NCI-H345 (cell line): Measurements from ENCODE around the gene CIROP.

Source experiments
- DNase-seq: peaks from one replicate; lab custom pipeline; 2025; lab: John Stamatoyannopoulos, UW

CIROP gene

DNA sequence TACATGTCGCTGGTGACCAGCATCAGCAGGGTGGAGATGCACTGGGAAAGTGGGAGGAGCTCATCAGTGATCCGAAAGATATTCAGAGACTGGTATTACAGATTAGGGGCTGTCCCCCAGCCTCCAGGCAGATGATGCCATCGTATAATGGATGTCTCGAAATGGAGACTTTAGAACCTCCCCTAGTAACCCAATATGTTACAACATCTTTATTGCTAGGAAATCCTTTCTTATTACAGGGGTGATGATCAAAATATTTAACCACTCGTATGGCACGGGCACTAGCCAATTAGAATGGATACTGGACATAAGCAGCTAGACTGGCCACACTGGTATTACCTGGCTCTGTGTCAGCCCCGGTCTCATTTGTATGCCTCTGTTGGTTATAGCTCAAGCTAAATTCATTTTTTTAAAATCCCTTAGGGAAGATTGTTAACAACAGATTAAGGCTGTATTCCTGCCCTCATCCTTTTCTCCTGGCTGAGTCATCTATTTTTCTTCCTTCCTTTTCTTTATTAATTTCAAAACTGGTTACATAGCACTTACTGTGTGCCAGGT lies 25.0 kb upstream of the CIROP start:
- DNase-seq: no peak

DNA sequence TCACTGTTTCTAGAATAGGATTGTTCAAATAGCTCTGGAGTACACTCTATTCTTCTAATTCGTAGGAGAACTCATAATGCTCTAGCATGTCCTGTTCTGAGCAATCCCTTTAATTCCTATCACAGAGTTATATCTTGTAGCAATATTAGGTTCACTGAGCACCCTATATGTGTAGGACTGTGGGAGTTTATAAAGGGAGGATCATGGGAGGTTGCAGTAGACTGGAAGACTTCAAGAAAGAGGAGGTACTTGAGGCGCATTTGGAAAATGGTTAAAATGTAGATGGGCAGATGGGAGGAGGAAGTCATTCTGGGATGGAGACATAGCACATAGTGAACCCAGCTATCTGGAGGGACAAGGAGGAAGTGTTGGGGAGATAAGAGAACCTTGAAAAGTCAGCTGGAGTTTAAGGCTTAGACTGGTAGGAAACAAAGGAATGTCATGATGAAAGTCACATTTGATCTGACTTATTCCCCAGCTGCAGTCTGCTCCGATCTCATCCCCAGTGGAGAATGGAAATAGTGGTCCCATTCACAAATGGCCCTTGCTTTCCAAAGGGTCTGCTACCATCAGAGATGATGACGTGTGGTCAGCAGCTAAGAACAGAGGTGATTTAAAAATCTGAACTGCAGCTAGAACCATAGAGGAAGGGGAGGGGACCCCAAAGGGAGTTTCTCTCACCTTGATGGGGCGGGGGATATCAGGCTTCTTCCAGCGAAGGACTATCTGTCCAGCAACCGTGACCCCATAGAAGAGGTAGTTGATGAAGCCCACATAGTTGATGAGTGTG lies 24.4 kb upstream of the CIROP start:
- DNase-seq: no peak

DNA sequence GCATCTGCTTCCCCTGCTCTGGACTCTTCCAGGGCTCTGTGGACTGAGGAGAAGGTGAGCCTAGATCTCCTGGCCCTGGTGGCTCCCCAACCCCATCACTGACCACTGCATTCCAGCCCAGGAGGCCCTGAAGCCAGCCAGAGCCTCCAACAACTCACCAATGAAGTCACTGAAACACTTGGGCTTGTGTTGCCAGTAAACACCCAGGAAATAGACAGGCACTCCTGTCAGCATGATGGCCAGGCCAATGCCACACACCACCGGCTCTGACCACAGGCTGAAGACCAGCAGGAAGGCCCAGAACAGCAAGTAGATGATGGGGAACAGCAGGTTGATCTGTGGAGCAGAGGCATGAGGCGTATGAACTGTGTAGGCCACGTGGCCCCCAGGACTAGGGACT lies 23.1 kb upstream of the CIROP start:
- no peak for DNase-seq

DNA sequence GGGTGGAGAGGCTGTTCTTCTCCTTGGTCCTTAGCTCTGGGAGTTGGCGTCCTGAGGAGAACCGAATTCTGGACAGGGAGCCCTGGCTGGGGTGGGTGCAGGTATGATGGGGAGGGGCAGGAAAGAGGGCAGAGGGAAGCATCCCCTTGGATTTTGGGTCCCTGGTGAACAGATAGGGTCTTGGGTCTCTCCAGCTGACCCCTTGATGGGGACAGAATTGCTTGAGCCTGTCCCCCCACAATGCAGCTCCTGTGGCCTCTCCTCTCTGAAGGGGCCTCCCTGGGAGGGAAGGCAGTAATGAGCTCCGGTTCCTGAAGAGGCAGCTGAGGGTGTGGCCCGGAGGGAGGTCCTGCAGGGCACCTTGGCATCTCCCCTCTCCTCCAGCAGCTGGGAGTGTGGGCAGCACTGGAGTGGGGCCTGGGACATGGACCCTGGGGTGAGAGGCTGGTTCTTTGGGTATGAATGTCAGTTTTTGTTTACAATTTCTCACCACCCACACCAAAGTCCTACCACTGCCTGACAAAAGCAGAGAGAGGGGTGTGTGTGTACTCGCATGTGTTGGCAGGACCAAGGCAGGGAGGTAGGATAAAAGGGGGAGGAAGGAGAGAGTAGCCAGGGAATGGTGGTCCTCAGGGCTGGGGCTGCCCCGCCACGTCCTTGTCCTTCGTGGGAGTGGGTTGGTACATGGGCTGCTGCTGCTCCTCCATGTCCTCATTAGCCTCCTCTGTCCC lies 21.9 kb upstream of the CIROP start:
- DNase-seq: no peak

DNA sequence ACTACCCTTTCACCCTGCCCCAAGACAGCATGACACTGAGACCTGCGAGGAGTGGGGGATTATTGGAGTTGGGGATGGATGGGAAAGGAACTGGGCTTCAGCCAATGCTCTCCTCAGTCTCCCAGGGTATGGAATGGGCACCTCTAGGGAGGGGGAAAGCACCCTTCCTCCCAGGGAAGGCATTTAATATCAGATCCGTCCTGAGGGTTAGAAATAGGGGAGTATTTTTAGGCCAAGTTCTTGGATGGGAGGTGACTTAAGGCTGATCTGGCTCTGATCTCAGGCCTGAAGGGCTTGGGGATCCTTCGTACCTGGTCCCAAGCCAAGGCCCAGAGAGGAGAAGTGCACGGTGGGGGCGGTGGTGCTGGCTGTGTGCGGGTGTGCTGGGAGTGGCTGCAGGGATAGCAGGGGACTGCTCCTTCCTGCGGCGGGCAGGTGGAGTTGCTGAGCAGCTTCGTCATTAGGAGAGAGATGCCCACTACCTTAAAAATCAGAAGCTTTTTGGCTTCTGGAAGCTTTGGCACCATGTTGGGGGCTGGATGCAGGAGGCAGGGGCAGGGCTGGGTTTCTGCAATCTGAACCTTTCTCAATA lies 21.2 kb upstream of the CIROP start:
- no peak for DNase-seq

DNA sequence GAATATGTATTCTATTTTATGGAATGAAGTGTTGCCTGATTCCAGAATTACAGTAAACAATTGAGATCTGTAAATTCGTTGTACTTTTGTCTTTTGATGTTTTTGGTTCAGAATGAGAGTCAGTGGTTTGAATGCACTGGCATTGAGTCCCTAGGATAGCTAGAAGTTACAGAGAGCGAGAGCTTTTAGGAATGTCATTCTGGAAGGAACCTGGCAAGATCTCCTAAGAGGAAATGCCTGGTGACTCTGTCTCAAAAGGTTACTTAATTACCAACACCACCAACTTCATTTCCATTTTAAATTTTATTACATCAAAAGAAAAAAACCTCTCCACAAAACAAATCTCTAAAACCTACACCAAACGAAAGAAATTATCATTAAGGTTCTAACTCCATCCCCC lies 20.2 kb upstream of the CIROP start:
- DNase-seq: no peak

DNA sequence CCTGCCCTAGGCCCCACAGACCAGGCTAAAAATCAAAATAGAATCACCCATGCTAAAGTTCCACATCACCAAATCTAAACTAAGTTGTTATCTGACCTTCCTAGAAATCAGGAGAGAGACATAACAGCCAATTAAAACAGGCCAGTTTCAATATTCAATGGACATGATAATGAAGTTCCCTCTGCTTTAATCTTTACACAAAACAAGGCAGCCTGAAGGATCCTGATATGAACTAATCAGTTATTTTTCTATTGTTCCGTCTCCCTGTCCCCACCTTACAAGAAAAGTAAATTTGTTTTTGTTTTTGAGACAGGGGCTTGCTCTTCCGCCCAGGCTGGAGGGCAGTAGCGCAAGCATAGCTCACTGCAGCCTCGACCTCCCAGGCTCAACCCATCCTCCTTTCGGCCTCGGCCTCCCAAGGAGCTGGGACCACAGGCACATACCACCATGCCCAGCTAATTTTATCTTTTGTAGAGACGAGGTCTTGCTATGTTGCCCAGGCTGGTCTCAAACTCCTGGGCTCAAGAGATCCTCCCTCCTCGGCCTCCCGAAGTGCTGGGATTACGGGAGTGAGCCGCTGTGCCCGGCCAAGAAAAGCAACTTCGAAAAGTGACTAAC lies 19.7 kb upstream of the CIROP start:
- DNase-seq: no peak

DNA sequence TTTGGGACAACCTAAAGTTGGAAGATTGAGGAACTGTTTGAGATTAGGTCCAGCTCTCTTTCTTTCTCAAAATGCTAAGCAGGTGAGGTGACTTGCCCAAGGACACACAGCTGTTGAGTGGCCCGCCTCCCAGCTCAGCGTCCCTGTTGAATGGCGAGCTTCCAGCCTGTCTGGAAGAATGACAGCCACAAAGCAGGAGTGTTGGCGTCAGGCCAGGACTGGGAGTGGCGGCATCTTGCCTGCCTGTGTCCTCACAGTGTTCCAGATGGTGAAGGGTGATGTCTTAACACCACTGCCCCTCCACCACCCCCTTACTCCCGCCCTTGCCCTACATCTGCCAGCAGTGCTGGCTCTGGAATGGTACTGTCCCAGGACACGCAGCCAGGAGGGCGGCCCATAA lies 18.6 kb upstream of the CIROP start:
- peak; percentile 41 for DNase-seq

DNA sequence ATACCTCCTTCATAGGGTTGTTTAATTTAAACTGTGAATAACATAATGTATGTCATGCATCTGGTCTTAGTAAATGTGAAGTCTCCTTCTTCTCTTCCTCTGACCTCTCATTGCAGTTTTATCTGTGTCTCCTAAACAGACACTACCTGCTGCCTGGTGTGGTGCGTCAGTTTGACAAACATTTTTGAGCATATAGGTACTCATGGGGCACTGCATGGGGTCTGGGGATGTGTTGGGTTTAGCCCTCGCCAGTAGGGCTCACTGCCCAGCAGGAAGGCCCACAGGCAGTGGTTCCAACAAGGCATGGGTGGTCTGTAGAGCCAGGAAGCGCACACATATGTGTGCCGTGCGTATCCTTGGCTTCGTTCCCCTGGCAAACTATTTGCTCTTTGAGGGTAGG lies 17.3 kb upstream of the CIROP start:
- DNase-seq: no peak

DNA sequence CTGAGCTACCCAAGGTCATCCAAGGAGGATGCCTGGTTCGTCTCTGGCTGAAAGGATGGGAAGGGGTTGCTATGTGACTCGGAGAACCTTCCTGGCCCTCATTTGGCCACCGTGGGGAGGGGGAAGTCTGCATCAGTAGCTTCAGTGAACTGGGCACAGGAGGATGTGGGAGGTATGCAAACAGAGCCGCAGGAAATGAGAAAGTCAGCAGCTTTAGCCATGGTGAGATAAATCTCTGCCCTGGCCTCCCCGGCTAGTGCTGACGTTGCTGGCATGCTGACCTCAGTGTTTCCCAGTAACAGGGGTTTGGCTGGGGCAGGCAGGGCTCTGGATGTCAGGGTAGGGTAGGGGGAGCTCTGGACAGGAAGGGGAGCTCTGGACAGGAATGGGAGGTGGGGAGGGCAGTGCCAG lies 16.6 kb upstream of the CIROP start:
- no peak for DNase-seq

DNA sequence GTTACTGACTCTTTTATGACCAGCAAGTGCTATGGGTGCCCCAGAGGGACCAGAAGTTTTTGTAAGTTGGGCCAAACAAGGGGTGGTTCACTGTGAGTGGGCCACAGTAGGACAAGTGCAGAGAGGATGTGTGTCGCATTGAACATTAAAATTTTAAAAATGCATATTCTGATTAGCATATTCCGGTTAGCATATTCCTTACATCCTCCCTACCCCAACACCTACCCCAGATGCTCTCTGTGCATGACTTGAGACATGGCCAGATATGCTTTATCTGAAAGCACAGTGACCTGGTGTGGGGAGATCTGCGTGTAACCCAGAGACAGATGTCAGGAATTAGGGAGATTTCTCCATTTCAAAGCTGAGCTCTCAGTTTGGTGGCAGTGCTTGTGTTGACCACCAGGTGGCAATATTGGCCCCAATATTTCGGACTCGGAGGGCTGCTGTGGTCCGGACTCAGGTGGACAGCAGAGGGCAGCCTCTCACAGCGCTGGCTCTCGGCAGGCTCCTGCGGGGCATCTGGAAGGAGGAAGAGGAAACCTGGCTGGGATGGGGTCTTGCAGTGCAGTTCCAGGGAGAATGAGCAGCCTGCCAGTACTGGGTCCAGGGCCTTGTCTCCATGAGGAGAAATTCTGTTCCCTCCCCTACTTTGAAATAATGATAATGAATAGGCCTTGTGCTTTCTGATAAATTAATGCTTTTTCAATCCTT lies 15.9 kb upstream of the CIROP start:
- DNase-seq: peak; percentile 88

DNA sequence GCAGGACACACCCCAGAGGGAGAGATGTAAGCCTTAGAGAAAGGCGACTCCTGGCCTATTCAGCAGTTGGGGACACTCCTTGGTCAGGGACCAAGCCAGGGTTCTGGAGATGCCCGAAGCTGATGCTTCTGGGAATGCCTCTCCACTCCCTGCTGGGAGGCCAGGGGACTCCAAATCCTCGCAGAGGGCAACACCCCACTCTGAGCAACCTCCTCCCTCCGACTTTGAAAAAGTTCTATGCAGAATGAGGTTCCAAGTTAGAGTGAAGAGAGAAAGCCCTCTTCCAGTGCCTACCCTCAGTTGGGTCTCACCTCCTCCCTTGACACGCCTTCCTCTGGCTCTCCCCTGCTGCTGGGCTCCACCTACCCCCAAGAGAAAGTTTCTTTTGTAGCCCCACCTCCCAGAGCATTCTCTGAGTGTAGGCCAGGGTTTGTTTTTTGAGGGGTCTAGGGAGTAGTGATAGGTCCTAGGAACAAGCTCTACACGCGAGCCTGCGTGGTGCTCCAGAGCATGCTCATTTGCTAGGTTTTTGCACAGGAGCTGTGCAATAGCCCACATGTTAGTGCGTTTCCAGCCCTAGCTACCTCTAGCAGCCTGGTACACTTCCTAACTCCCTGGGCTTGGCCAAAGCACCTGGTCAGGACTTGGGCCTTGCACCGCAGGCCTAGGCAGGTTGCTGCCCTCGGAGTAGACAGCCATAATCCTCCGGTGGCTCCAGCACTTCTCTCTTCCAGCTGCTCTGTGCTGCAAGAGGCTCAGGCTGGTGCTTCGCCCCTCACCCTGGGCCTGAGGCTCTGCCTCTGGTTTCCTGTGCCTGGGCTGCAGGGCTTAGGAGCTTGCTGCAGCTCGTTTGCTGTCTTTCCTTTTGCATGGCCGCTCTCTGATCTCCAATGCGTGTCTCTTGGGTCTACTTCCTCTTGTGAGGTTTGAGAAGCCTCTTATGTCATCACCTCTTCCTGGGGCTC lies 14.9 kb upstream of the CIROP start:
- no peak for DNase-seq

DNA sequence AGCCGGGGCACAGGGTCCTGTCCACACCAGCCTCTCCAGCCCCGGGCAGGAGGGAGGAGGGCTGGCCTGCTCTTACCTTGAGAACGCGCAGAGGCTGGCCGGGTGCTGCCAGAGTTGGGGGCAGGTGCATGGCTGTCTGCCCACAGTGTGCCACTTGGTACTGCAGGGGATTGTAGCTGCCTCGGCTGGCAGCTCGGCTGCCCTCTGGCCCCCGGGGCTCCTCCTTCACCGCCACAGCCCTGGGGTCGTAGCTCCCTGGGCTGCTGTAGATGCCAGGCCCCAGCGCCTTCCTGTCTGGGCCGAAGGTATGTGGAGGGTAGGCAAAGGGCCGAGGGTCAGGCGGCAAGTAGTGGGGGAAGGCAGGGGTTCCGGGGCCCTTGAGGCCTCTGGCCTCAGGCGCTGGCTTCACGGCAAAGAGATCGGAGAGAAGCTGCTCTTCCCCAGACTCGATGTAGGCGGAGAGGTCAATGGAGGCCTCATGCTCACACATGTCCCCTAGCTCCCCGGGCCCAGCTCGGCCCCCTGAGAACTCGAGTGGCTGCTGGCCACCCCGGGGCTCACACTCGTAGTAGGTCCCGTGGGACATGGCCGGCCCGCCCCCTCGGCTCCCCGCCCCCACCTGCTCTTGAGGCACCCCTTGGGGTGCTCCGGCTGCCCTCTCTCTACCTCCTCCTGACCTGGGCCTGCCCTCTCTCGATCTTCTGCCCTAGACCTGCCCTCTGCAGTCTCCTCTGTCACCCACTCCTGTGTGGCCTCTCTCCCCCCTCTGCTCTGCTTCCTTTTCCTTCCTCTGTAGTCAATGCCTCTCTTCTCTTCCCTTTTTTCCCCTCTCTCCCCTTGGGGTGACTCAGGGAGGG lies 13.9 kb upstream of the CIROP start, which contains the start of gene CEBPE:
TSS of gene CEBPE (minus strand) at position 750 of the 857 bp plus-strand sequence. CDS start at position 586, 164 bp downstream.
- no peak for DNase-seq

DNA sequence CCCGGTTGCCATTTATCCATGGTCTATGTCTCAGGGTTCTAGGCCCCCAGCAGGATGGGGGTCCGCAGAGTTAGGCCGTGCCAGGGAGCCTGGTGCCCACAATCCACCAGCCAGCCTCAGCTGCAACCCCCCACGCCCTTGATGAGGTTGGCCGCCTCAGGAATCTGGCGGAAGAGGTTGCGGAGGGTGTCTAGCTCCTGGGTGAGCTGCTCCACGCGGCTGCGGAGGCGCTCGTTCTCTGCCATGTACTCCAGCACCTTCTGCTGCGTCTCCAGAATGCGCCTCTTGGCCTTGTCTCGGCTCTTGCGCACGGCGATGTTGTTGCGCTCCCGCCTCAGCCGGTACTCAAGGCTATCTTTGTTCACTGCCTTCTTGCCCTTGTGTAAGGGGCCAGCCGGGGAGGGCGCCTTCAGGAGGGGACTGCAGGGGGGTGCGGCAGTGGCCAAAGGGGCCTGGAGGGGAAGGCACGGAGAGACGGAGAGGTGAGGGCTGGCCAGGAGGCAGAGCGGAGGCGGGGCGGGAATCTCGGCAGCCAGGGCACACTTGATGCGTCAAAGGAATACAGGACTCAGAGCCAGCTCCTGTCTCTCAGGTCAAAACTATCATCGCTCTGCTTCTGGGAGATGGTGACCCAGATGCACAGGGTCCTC lies 12.7 kb upstream of the CIROP start:
- no peak for DNase-seq

DNA sequence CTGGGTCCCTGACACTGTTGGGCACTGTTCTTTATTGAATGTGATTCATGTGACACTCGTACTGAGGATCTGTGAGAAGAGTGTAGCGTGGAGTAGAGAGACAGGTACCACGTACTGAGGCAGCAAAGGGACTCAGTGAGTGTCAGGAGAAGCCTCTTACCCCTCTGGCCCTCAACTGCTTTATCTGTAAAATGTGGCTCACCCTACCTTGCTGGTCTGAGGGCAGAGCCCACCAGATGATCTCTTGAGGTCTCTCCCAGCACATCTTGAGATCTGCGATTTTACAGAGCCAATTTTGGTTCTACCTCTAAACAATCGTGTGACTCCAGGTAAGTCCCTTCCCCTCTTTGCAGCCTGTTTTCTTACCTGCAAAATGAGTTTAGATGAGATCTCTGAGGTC lies 11.1 kb upstream of the CIROP start:
- DNase-seq: no peak

DNA sequence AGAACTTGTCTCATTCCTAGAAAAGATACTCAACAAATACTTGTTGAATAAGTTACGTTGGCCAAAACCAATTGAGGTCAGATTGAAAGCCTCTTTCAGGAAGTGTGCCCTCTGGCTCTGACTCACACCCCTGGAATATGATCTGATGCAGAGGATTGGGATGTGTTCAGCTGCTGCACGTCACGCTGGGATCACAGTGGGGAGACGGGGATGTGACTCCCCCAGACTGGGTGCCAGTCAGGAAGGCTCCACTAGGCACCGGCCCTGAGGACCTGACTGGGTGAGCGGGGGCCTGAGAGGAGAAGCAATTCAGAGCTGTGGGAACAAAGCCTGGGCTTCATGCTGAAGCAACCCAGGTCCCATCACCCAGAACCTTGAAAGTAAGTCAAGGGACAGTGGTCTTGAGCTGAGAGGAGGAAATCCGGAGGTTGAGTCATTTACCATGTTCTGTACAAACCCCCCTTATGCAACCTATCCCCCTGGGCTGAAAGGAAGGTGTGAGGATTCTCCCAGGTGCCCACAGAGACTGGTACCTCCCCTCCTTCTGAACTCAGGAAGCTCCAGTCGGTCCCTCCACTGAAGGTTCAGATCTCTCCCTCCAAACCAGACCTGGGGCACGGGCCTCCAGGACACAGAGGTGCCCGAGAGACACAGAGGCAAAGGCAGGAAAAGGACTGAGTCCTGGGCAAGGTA lies 10.4 kb upstream of the CIROP start:
- DNase-seq: no peak

DNA sequence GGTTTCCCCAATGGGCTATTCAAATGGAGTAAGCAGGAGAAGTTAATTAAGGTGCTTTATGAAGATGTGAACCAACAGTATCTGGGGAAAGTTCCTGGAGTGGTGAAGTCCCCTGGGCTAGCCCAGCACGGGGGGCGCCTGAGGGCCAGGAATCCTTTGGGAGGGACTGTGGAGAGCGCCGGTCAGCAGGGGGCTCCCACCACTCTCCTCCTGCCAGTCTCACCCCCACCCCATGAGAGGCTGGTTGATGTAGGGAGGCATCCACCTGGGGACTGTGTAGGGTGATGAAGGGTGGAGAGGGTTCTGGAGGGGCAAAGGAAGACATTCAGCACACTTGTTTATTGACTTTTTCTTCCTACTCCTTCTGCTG lies 9.9 kb upstream of the CIROP start:
- DNase-seq: no peak

DNA sequence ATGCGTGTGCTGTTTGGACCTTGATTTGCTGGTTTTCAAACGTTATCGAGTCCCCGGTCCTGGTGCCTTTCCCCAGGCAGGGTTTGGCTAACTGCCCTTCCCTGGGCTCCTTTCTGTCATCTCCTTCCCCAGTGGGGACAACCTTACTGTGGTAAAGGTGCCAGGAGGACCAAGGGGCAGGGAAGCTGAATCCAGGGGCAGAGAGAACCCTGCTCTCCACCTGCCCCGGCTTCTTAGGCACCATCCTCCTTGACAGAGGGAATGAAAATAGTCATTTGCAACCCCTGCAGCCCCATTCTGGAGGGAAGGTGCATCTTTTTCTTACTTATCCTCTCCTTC lies 9.3 kb upstream of the CIROP start:
- no peak for DNase-seq
